DOHH2 (cell line): Measurements from ENCODE around the gene TCP1.

ENCODE experiments used
- CTCF ChIP-seq: fragments of 200-600 bp; sonication (generic); IDR thresholded peaks from one replicate; pipeline ENCODE4 v1.5.1; 2014; ENCODE audit warnings: antibody characterized with exemption, mild to moderate bottlenecking, low read depth, low read length; ENCODE audit not compliant: poor library complexity, severe bottlenecking
- EZH2phosphoT487 ChIP-seq: fragments of 200-600 bp; sonication (generic); IDR thresholded peaks from 2 replicates; pipeline ENCODE4 v1.6.1; 2017; ENCODE audit warnings: borderline replicate concordance, mild to moderate bottlenecking, antibody characterized with exemption, low read length, moderate library complexity, mixed read lengths

GRCh38 chr6:159828074-159828473 is 38.7 kb upstream of the TCP1 start:
- TF ChIP-seq CTCF (no peak), EZH2phosphoT487 (no peak)
